ENCODE data around the gene ADAMTSL3. TPM values are rescaled to one million over a fixed set of nuclear protein-coding genes. Genes with fewer than 3 reads are reported as not detected.
"Not testable (repeated sequence)": the region's sequence is repeated elsewhere in the genome, so short reads cannot be mapped to it uniquely, and the experiment has no call there.

ADAMTSL3 gene
- total and polyA plus RNA-seq, 7 donors = 0.60 to 40.7 (median 32.6) TPM; not detected in 1

GRCh38 chr15:83753872-83754493 is 100.1 kb downstream of the ADAMTSL3 start:
- no peaks in the 10 kb centered on the region for H3K27me3 ChIP-seq
- H3K36me3 ChIP-seq = no peaks in the 10 kb centered on the region
- H3K4me1 ChIP-seq = peaks cover 0 to 28% (median 10%) of the 10 kb centered on the region in 4 donors
- intact Hi-C loops (cut with DNase I) = loop anchor here (10.0 kb wide), 1 partner anchor 281 kb away; no protein-coding TSS in a partner anchor
- no peaks in the 10 kb centered on the region for H3K9me3 ChIP-seq
- no peak overlapping the region for H3K4me3 ChIP-seq
- no peak for TF ChIP-seq CTCF (IDR thresholded peaks at IDR 0.05)
- TF ChIP-seq POLR2AphosphoS5 (IDR thresholded peaks at IDR 0.05) = no peak
- 81 to 82% methylated on average over 6 of the region's 6 CpGs for WGBS, 2 donors
- DNase-seq = no peak
- H3K27ac ChIP-seq = peak overlapping the region in 3 of 4 donors; percentile 64 to 70 (median 67)

- intact Hi-C loops (cut with DNase I) = loop anchor here (10.0 kb wide), 1 partner anchor 278 kb away; no protein-coding TSS in a partner anchor
- H3K27ac ChIP-seq, H3K9me3 ChIP-seq, H3K4me3 ChIP-seq, H3K36me3 ChIP-seq, DNase-seq, H3K27me3 ChIP-seq: not testable (repeated sequence)
- H3K4me1 ChIP-seq = peaks cover 0 to 28% (median 10%) of the 10 kb centered on the region in 4 donors
- whole genome bisulfite sequencing, 2 donors = 92 to 97% methylated on average over 1 of the region's 1 CpG
Measured at GRCh38 chr15:83757291-83757690, 103.4 kb downstream of the ADAMTSL3 start.

GRCh38 chr15:83762367-83762766 is 108.4 kb downstream of the ADAMTSL3 start:
- Histone ChIP-seq H3K4me1 (peaks cover 0 to 28% (median 23%) of the 10 kb centered on the region in 4 donors), H3K27me3 (no peaks in the 10 kb centered on the region), H3K4me3 (no peak overlapping the region), H3K36me3 (no peaks in the 10 kb centered on the region), H3K27ac (no peak overlapping the region), H3K9me3 (no peaks in the 10 kb centered on the region)
- WGBS, 2 donors = 90 to 96% methylated on average over 5 of the region's 5 CpGs
- DNase-seq = no peak
- TF ChIP-seq EP300 (IDR thresholded peaks at IDR 0.05) (no peak), CTCF (IDR thresholded peaks at IDR 0.05) (no peak), POLR2AphosphoS5 (IDR thresholded peaks at IDR 0.05) (no peak), POLR2A (IDR thresholded peaks at IDR 0.05) (no peak)
- intact Hi-C loops (cut with DNase I) = no loop called here

GRCh38 chr15:83764201-83764838 is 110.4 kb downstream of the ADAMTSL3 start:
- Histone ChIP-seq H3K27me3 (no peaks in the 10 kb centered on the region), H3K27ac (peak overlapping the region in 3 of 4 donors; percentile 15 to 43 (median 42)), H3K4me1 (peaks cover 0 to 35% (median 27%) of the 10 kb centered on the region in 4 donors), H3K9me3 (no peaks in the 10 kb centered on the region), H3K4me3 (no peak overlapping the region), H3K36me3 (no peaks in the 10 kb centered on the region)
- intact Hi-C loops (cut with DNase I) = no loop called here
- DNase-seq = no peak
- no peak for TF ChIP-seq CTCF (IDR thresholded peaks at IDR 0.05)
- TF ChIP-seq POLR2AphosphoS5 (IDR thresholded peaks at IDR 0.05) = no peak
- no peak for TF ChIP-seq EP300 (IDR thresholded peaks at IDR 0.05)
- TF ChIP-seq POLR2A (IDR thresholded peaks at IDR 0.05) = no peak
- 57 to 63% methylated on average over 8 of the region's 8 CpGs for WGBS, 2 donors

GRCh38 chr15:83766339-83766738 is 112.4 kb downstream of the ADAMTSL3 start:
- WGBS, 2 donors = 83 to 87% methylated on average over 6 of the region's 6 CpGs
- TF ChIP-seq EP300 (IDR thresholded peaks at IDR 0.05) = no peak
- no peak for TF ChIP-seq POLR2AphosphoS5 (IDR thresholded peaks at IDR 0.05)
- no peak for TF ChIP-seq CTCF (IDR thresholded peaks at IDR 0.05)
- TF ChIP-seq POLR2A (IDR thresholded peaks at IDR 0.05) = no peak

More at GRCh38 chr15:83766339-83766738, 112.4 kb downstream of the ADAMTSL3 start:
- intact Hi-C loops (cut with DNase I) = no loop called here
- no peaks in the 10 kb centered on the region for H3K36me3 ChIP-seq
- no peak overlapping the region for H3K4me3 ChIP-seq
- H3K9me3 ChIP-seq = no peaks in the 10 kb centered on the region
- H3K4me1 ChIP-seq = peaks cover 0 to 44% (median 30%) of the 10 kb centered on the region in 4 donors
- no peaks in the 10 kb centered on the region for H3K27me3 ChIP-seq
- DNase-seq = no peak
- H3K27ac ChIP-seq = peak overlapping the region in 1 of 4 donors; percentile 3

Data from sigmoid colon (tissue), 7 donors.